Sigmoid colon (tissue), 4 donors: ENCODE results near the gene TARDBP.

Experiments
- EP300 ChIP-seq, 4 donors: sonication (generic); formaldehyde crosslinking; IDR thresholded peaks; one replicate each; pipeline ENCODE4 v1.6.1; 2017; ENCODE audit warnings: antibody characterized with exemption in 4 of 4
- POLR2AphosphoS5 ChIP-seq, 4 donors: sonication (generic); formaldehyde crosslinking; IDR thresholded peaks; one replicate each; pipeline ENCODE4 v1.6.1; 2017; ENCODE audit warnings: antibody characterized with exemption in 4 of 4
- TF ChIP-seq, protein P1 (sequence below), 4 experiments: fragments of 450-650 bp in 3 of 4; fragments of 200-600 bp in 1 of 4; IDR thresholded peaks; one replicate each; pipeline ENCODE4 v1.5.1; 2016 to 2019; ENCODE audit warnings: antibody characterized with exemption in 4 of 4, mild to moderate bottlenecking in 3 of 4, moderate library complexity in 2 of 4

DNA sequence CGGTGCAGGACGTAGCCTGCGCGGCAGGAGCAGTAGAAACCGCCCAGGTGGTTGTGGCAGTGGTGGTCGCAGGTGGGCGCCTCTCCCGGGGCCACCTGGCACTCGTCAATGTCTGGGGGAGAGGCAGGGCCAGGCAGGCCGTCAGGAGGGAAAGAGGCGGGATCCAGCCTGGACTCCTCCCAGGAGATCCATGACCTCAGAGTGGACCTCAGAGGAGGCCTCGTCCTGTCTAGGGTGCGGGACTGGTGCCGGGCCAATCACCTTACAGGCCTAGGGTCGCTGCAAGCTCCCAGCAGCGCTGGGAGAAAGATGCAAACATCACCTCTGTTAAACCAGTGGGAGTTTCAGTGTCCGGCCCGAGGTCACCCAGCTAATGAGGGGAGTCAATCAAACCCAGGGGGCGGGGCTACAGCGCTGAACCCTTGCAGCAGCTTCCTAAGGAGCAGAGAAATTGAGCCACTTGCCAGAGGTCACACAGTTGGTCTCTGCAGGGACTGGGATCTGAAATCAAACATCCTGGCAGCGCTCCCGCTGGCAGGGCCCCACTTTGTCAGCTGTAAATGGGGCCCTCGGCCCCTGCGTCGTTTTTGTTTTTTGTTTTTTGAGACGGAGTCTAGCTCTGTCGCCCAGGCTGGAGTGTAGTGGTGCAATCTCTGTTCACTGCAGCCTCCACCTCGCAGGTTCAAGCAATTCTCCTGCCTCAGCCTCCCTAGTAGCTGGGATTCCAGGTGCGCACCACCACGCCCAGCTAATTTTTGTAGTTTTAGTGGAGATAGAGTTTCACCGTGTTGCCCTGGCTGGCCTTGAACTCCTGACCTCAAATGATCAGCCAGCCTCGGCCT, 33.2 kb downstream of the TARDBP start:
- TF ChIP-seq, protein P1, sequence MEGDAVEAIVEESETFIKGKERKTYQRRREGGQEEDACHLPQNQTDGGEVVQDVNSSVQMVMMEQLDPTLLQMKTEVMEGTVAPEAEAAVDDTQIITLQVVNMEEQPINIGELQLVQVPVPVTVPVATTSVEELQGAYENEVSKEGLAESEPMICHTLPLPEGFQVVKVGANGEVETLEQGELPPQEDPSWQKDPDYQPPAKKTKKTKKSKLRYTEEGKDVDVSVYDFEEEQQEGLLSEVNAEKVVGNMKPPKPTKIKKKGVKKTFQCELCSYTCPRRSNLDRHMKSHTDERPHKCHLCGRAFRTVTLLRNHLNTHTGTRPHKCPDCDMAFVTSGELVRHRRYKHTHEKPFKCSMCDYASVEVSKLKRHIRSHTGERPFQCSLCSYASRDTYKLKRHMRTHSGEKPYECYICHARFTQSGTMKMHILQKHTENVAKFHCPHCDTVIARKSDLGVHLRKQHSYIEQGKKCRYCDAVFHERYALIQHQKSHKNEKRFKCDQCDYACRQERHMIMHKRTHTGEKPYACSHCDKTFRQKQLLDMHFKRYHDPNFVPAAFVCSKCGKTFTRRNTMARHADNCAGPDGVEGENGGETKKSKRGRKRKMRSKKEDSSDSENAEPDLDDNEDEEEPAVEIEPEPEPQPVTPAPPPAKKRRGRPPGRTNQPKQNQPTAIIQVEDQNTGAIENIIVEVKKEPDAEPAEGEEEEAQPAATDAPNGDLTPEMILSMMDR (IDR thresholded peaks at IDR 0.05), result no peak
- no peak for TF ChIP-seq EP300 (IDR thresholded peaks at IDR 0.05)
- no peak for TF ChIP-seq POLR2AphosphoS5 (IDR thresholded peaks at IDR 0.05)
